Sigmoid colon (tissue), 7 donors: ENCODE results near the gene SALL1. TPM values are rescaled to one million over a fixed set of nuclear protein-coding genes. Genes with fewer than 3 reads are reported as not detected.

Source experiments
- DNase-seq: peaks from one replicate; pipeline ENCODE4 v3.0.0-alpha.2; 2019
- H3K27ac ChIP-seq, 4 donors: fragments of 200-600 bp; sonication (generic); one replicate each; pipeline ENCODE4 v1.5.1; 2016 to 2019; ENCODE audit warnings: mild to moderate bottlenecking in 1 of 4
- H3K27me3 ChIP-seq, 3 donors: fragments of 200-600 bp; sonication (generic); one replicate each; pipeline ENCODE4 v1.5.1; 2019; ENCODE audit warnings: mild to moderate bottlenecking in 1 of 3
- H3K36me3 ChIP-seq, 4 donors: fragments of 200-600 bp; sonication (generic); one replicate each; pipeline ENCODE4 v1.5.1; 2016 to 2019
- H3K4me1 ChIP-seq, 4 donors: fragments of 200-600 bp; sonication (generic); one replicate each; pipeline ENCODE4 v1.5.1; 2017 to 2019
- H3K4me3 ChIP-seq, 4 donors: fragments of 200-600 bp; sonication (generic); one replicate each; pipeline ENCODE4 v1.5.1; 2017 to 2019; ENCODE audit warnings: mild to moderate bottlenecking in 2 of 4, moderate library complexity in 1 of 4
- H3K9me3 ChIP-seq, 4 donors: fragments of 200-600 bp in 3 of 4; sonication (generic) in 3 of 4; one replicate each; pipeline versions ENCODE4 v1.5.1 to v1.6.1; 2013 to 2019
- CTCF ChIP-seq, 4 experiments: fragments of 450-650 bp in 3 of 4; fragments of 200-600 bp in 1 of 4; IDR thresholded peaks; one replicate each; pipeline ENCODE4 v1.5.1; 2016 to 2019; ENCODE audit warnings: antibody characterized with exemption in 4 of 4, mild to moderate bottlenecking in 3 of 4, moderate library complexity in 2 of 4
- EP300 ChIP-seq, 4 donors: sonication (generic); formaldehyde crosslinking; IDR thresholded peaks; one replicate each; pipeline ENCODE4 v1.6.1; 2017; ENCODE audit warnings: antibody characterized with exemption in 4 of 4
- POLR2A ChIP-seq, 2 donors: fragments of 450-650 bp; IDR thresholded peaks; one replicate each; pipeline ENCODE4 v1.6.1; 2016; ENCODE audit warnings: antibody characterized with exemption in 2 of 2, mild to moderate bottlenecking in 2 of 2, moderate library complexity in 2 of 2
- POLR2AphosphoS5 ChIP-seq, 4 donors: sonication (generic); formaldehyde crosslinking; IDR thresholded peaks; one replicate each; pipeline ENCODE4 v1.6.1; 2017; ENCODE audit warnings: antibody characterized with exemption in 4 of 4
- WGBS, 2 donors: extraction: QIAGEN DNeasy Blood & Tissue Kit; methylation state at CpG; one replicate each; pipeline ENCODE4 v1.1.7; 2013; 5-methylcytosine and 5-hydroxymethylcytosine counted together
- intact Hi-C: fragments of 100-400 bp; cut with DNase I; formaldehyde crosslinking; loops from one replicate; pipeline ENCODE4 v1.15.1; 2023
- polyA plus RNA-seq, 3 donors: library from polyadenylated mRNA; stranded (reverse); fragments of 200-250 nt; gene quantifications; one replicate each; pipeline ENCODE4 v1.2.3, GENCODE V29; 2013
- total RNA-seq, 4 donors: library from RNA; depleted of rRNA; stranded (reverse); fragments of >200 nt; gene quantifications; one replicate each; pipeline ENCODE4 v1.1.0, GENCODE V29; 2016
- donor health status: healthy with polysubstance abuse.
- donor health status: Bipolar disorder and iron deficiency.
- donor health status: healthy.

SALL1 gene
- total and polyA plus RNA-seq, 7 donors, result 0.46 to 0.64 (median 0.60) TPM; not detected in 4

DNA sequence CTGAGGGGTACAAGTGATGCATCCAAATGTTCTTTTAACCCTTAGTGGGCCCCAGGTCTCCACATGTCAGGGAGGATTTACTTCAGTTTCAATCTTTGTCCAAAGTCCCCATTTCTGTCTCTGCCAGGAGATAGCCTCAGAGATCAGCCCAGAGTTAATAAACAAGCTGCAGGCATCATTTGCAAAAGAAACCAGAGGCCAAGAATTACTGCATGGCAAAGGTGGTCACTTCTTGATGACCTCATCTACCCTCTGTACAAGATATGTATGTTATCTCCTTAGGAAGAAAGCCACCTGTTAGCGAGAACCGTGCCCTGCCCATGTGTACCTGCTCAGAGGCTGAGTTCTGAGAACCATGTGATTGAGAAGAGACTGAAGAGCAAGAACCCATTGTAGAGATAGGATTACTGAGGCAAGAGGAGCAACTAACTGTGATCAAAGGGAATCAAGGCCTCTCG, 40.3 kb downstream of the SALL1 start:
- Histone ChIP-seq H3K4me3 (no peak overlapping the region), H3K36me3 (no peaks in the 10 kb centered on the region), H3K4me1 (no peaks in the 10 kb centered on the region), H3K27me3 (peaks cover 0 to 61% (median 15%) of the 10 kb centered on the region in 3 donors), H3K9me3 (no peaks in the 10 kb centered on the region), H3K27ac (no peak overlapping the region)
- 69 to 86% methylated on average over 3 of the region's 3 CpGs for WGBS, 2 donors
- no peak for DNase-seq
- TF ChIP-seq POLR2AphosphoS5 (IDR thresholded peaks at IDR 0.05) (no peak), EP300 (IDR thresholded peaks at IDR 0.05) (no peak), POLR2A (IDR thresholded peaks at IDR 0.05) (no peak), CTCF (IDR thresholded peaks at IDR 0.05) (no peak)
- intact Hi-C loops, result no loop called here

GRCh38 chr16:51109173-51109572, 41.9 kb downstream of the SALL1 start:
- Histone ChIP-seq H3K4me3 (no peak overlapping the region), H3K36me3 (no peaks in the 10 kb centered on the region), H3K27me3 (peaks cover 0 to 46% (median 8%) of the 10 kb centered on the region in 3 donors), H3K4me1 (no peaks in the 10 kb centered on the region), H3K9me3 (no peaks in the 10 kb centered on the region), H3K27ac (no peak overlapping the region)
- DNase-seq, result no peak
- no peak for TF ChIP-seq EP300 (IDR thresholded peaks at IDR 0.05)
- TF ChIP-seq POLR2A (IDR thresholded peaks at IDR 0.05), result no peak
- no peak for TF ChIP-seq CTCF (IDR thresholded peaks at IDR 0.05)
- no peak for TF ChIP-seq POLR2AphosphoS5 (IDR thresholded peaks at IDR 0.05)
- intact Hi-C loops, result no loop called here
- 91 to 92% methylated on average over 2 of the region's 2 CpGs for WGBS, 2 donors

GRCh38 chr16:51107742-51108141, 43.3 kb downstream of the SALL1 start:
- Histone ChIP-seq H3K4me3 (no peak overlapping the region), H3K9me3 (no peaks in the 10 kb centered on the region), H3K36me3 (no peaks in the 10 kb centered on the region), H3K27me3 (peaks cover 0 to 35% (median 0%) of the 10 kb centered on the region in 3 donors), H3K27ac (no peak overlapping the region), H3K4me1 (no peaks in the 10 kb centered on the region)
- 93 to 98% methylated on average over 2 of the region's 2 CpGs for WGBS, 2 donors
- TF ChIP-seq EP300 (IDR thresholded peaks at IDR 0.05), result no peak
- no peak for TF ChIP-seq POLR2AphosphoS5 (IDR thresholded peaks at IDR 0.05)
- no peak for TF ChIP-seq CTCF (IDR thresholded peaks at IDR 0.05)
- TF ChIP-seq POLR2A (IDR thresholded peaks at IDR 0.05), result no peak
- no peak for DNase-seq
- intact Hi-C loops, result no loop called here

DNA sequence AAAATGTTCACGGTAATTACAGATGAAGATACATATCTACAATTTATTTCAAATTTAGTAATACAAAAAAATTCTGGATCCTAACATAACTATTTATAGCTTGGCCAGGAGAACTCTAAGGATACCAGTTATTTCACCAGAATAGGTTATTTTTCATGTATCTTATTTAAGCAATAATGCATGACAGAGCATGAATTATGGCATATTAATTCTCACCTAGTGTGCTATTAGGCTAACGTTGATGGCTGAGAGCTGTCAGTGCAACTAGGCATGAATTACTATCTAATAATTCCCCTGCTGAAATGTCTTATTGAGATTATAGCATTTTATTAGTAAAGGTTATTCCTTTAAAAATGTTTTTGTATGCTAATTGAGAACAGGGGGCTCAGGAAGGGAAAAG, 44.5 kb downstream of the SALL1 start:
- intact Hi-C loops, result no loop called here
- no peaks in the 10 kb centered on the region for H3K4me1 ChIP-seq

More for the DNA sequence above, 44.5 kb downstream of the SALL1 start:
- DNase-seq, result no peak
- H3K4me3 ChIP-seq, result no peak overlapping the region
- peaks cover 0 to 25% (median 0%) of the 10 kb centered on the region in 3 donors for H3K27me3 ChIP-seq
- 82 to 88% methylated on average over 2 of the region's 2 CpGs for WGBS, 2 donors
- no peak overlapping the region for H3K27ac ChIP-seq
- TF ChIP-seq EP300 (IDR thresholded peaks at IDR 0.05), result no peak
- TF ChIP-seq POLR2AphosphoS5 (IDR thresholded peaks at IDR 0.05), result no peak
- no peak for TF ChIP-seq CTCF (IDR thresholded peaks at IDR 0.05)
- no peak for TF ChIP-seq POLR2A (IDR thresholded peaks at IDR 0.05)
- no peaks in the 10 kb centered on the region for H3K9me3 ChIP-seq
- no peaks in the 10 kb centered on the region for H3K36me3 ChIP-seq
